RWPE2 (cell line): ENCODE results near the gene STOML1.

Experiments used
- ATAC-seq: fragments of 200-7000 bp; cut with Tn5 transposase; 3 replicates; pipeline ENCODE4 v1.9.1; 2021; ENCODE audit warnings: low read depth
- DNase-seq: peaks from one replicate; pipeline ENCODE4 v3.0.0-alpha.2; 2020; ENCODE audit warnings: low spot score
- H3K27ac ChIP-seq: fragments of 450-650 bp; 2 replicates; pipeline ENCODE4 v1.5.1; 2017; ENCODE audit warnings: mild to moderate bottlenecking; ENCODE audit not compliant: poor library complexity, severe bottlenecking
- H3K27me3 ChIP-seq: fragments of 250-450 bp; sonication (Bioruptor Pico); 2 replicates; pipeline ENCODE4 v1.5.1; 2021; ENCODE audit warnings: mild to moderate bottlenecking, moderate library complexity; ENCODE audit not compliant: insufficient read depth, poor library complexity, severe bottlenecking
- H3K36me3 ChIP-seq: fragments of 250-450 bp; sonication (Bioruptor Pico); 2 replicates; pipeline ENCODE4 v1.5.1; 2020; ENCODE audit warnings: low read depth, mild to moderate bottlenecking, moderate library complexity
- H3K4me1 ChIP-seq: fragments of 250-450 bp; sonication (Bioruptor Pico); 2 replicates; pipeline ENCODE4 v1.5.1; 2021; ENCODE audit warnings: mild to moderate bottlenecking, moderate library complexity; ENCODE audit not compliant: insufficient read depth, poor library complexity, severe bottlenecking
- H3K4me3 ChIP-seq: fragments of 250-450 bp; sonication (Bioruptor Pico); 2 replicates; pipeline ENCODE4 v1.5.1; 2021; ENCODE audit warnings: mild to moderate bottlenecking, moderate library complexity; ENCODE audit not compliant: severe bottlenecking
- H3K9me3 ChIP-seq: fragments of 250-450 bp; sonication (Bioruptor Pico); 2 replicates; pipeline ENCODE4 v1.5.1; 2021; ENCODE audit warnings: mild to moderate bottlenecking, moderate library complexity; ENCODE audit not compliant: severe bottlenecking
- CTCF ChIP-seq: fragments of 450-650 bp; IDR thresholded peaks from one replicate; pipeline ENCODE4 v1.5.1; 2017; ENCODE audit warnings: mild to moderate bottlenecking, moderate library complexity; ENCODE audit not compliant: poor library complexity, severe bottlenecking

The STOML1 gene

DNA sequence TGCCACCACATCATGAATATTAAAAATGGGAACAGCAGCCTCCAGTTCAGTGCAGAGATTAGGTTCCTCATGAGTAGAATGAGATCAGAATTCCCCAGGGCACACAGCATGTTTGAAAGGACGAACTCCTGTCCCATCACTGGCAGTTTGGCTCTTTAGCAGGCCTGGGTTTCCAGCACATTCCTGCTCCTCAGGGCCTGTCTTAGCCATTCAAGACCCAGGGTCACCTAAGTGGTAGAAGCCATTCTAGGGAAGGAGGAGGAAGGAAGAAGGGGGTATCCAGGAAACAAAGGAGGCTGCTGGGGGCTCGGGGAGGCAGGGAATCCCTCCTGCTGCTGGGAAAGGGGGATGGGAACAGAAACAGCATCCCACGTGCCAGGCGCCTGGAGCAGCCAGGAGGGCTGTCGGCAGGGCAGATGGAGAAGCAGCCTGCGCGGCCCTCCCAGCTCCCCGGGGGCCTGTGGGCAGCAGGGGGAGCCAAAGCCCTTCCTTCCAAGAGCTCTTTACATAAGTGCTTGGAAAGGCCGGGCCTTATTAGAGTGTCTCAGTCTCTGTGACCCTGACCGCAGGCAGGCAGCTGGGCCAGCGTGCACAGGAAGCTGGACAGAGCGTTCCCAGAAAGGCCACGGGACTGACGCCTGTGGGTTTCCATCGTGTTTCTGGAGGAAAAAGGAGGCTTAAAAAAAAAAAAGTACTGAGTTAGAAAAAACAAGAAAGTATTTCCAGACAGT lies 41.1 kb downstream of the STOML1 start:
- DNase-seq: peak; percentile 78
- H3K27ac ChIP-seq: peak overlapping the region; percentile 2
- peak; percentile 91 for ATAC-seq
- no peak overlapping the region for H3K4me3 ChIP-seq
- TF ChIP-seq CTCF: peak; percentile 99
- peaks cover 4% of the 10 kb centered on the region for H3K4me1 ChIP-seq
- H3K36me3 ChIP-seq: no peaks in the 10 kb centered on the region
- H3K27me3 ChIP-seq: no peaks in the 10 kb centered on the region
- no peaks in the 10 kb centered on the region for H3K9me3 ChIP-seq

DNA sequence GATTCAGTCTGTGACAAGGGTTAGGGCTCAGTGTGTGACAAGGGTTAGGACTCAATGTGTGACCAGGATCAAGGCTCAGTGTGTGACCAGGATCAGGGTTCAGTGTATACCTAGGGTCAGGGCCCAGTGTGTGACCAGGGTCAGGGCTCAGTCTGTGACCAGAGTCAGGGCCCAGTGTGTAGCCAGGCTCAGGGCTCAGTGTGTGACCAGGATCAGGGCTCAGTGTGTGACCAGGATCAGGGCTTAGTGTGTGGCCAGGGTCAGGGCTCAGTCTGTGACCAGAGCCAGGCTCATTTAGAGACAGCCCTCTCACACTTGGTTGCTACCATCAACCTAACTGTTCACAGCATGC lies 41.6 kb downstream of the STOML1 start:
- TF ChIP-seq CTCF: no peak
- Histone ChIP-seq H3K4me3 (no peak overlapping the region), H3K36me3 (no peaks in the 10 kb centered on the region), H3K27ac (no peak overlapping the region), H3K4me1 (peaks cover 4% of the 10 kb centered on the region), H3K9me3 (no peaks in the 10 kb centered on the region), H3K27me3 (no peaks in the 10 kb centered on the region)
- ATAC-seq: no peak
- DNase-seq: peak; percentile 50

DNA sequence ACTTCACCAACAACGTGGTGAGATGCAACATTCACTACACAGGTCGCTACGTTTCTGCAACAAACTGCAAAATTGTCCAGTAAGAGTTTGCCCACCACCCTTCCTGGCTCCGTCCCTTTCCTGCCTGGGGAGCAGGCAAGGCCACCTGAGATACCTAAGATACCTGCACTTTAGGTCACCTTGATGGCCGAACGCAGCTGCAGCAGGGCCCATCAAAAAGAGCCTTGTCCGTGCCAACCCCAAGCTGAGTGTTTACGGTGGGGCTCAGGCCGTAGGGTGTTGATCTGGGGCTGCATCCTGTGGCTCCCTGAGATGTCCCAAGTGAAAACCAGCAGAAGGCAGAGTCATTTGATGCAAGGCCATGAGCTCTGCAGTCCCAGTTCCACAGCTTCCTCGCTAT lies 42.6 kb downstream of the STOML1 start:
- no peak for ATAC-seq

DNA sequence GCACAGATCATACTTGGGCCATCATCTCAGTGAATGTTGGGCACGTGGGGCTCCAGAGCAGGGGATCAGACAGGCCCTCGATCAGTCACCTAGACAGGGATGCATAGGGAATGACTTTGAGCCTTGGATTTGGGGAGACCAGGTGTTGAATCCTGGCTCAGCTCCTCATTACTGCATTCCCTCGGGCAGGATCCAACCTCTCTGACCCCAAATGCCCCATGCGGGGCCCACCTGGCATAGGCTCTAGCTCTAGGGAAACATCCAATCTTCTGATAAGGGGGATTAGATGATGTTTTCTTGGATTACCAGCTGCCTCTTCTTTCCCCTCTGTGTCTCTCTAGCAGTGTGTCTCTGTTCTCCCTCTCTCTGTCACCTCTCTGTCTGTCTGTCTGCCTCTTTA lies 43.1 kb downstream of the STOML1 start:
- no peak overlapping the region for H3K4me3 ChIP-seq
- no peaks in the 10 kb centered on the region for H3K36me3 ChIP-seq
- H3K4me1 ChIP-seq: peaks cover 4% of the 10 kb centered on the region
- DNase-seq (no peak), ATAC-seq (no peak)
- no peak overlapping the region for H3K27ac ChIP-seq
- no peak for TF ChIP-seq CTCF
- H3K9me3 ChIP-seq: no peaks in the 10 kb centered on the region
- H3K27me3 ChIP-seq: no peaks in the 10 kb centered on the region

More for the DNA sequence above, 42.6 kb downstream of the STOML1 start:
- Histone ChIP-seq H3K27me3 (no peaks in the 10 kb centered on the region), H3K9me3 (no peaks in the 10 kb centered on the region), H3K36me3 (no peaks in the 10 kb centered on the region), H3K4me1 (peaks cover 4% of the 10 kb centered on the region), H3K27ac (no peak overlapping the region), H3K4me3 (no peak overlapping the region)
- peak; percentile 53 for DNase-seq
- no peak for TF ChIP-seq CTCF

DNA sequence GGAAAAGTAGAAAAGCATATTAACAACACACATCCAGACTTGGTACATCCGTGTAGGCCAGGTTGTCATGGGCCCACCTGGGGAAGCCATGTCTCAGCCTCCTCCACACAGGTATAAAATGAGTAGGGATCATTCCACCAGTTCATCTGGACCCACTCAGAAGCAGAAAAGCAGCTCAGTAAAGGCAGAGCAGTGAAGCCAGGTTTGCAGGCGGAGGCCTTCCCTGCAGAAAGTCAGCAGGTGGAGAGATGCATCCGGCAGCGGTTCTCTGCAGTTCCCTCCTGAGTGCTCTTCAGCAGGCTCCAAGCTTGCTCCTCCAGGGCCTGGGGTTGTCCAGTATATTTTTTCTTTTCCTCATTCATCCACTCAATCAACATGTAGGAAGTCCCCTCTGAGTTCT lies 43.7 kb downstream of the STOML1 start:
- H3K36me3 ChIP-seq: no peaks in the 10 kb centered on the region
- no peak overlapping the region for H3K4me3 ChIP-seq
- H3K4me1 ChIP-seq: peaks cover 4% of the 10 kb centered on the region
- no peaks in the 10 kb centered on the region for H3K27me3 ChIP-seq
- TF ChIP-seq CTCF: no peak
- H3K27ac ChIP-seq: no peak overlapping the region
- no peak for DNase-seq
- no peak for ATAC-seq
- H3K9me3 ChIP-seq: no peaks in the 10 kb centered on the region
